HG02759 (cell line): ENCODE measurements around the gene NR2C2AP.
A peak's percentile ranks its signal among the peaks of the same experiment; 100 is the strongest.
"Not testable (repeated sequence)": the region's sequence is repeated elsewhere in the genome, so short reads cannot be mapped to it uniquely, and the experiment has no call there.

Experiments used
- ATAC-seq: cut with Tn5 transposase; IDR thresholded peaks from one replicate; pipeline ENCODE4 v1.9.1; 2021; ENCODE audit warnings: mild to moderate bottlenecking, moderate library complexity; ENCODE audit not compliant: unreplicated experiment

Gene NR2C2AP

GRCh38 chr19:19203012-19203856, at the start of gene NR2C2AP:
Gene NR2C2AP, minus strand, starts transcription at chr19:19203414. Its CDS starts 354 bp downstream, at chr19:19203060.
- ATAC-seq = peak; percentile 85

GRCh38 chr19:19250196-19250801, 47.1 kb upstream of the NR2C2AP start:
- ATAC-seq = no peak

- ATAC-seq = no peak
Measured at GRCh38 chr19:19240476-19240875, 37.3 kb upstream of the NR2C2AP start.

- no peak for ATAC-seq
Measured at GRCh38 chr19:19239675-19240074, 36.5 kb upstream of the NR2C2AP start.

- ATAC-seq = no peak
Measured at GRCh38 chr19:19238126-19238894, 35.1 kb upstream of the NR2C2AP start.

GRCh38 chr19:19236173-19236572, 33.0 kb upstream of the NR2C2AP start:
- ATAC-seq = no peak

- no peak for ATAC-seq
Measured at GRCh38 chr19:19234220-19234816, 31.1 kb upstream of the NR2C2AP start.

GRCh38 chr19:19232261-19232721, 29.1 kb upstream of the NR2C2AP start:
- ATAC-seq = no peak

- no peak for ATAC-seq
Measured at GRCh38 chr19:19230999-19231398, 27.8 kb upstream of the NR2C2AP start.

GRCh38 chr19:19229701-19230100, 26.5 kb upstream of the NR2C2AP start:
- no peak for ATAC-seq

GRCh38 chr19:19227217-19227616, 24.0 kb upstream of the NR2C2AP start:
- ATAC-seq = no peak

- ATAC-seq = no peak
Measured at GRCh38 chr19:19226663-19227062, 23.4 kb upstream of the NR2C2AP start.

- ATAC-seq = no peak
Measured at GRCh38 chr19:19226204-19226603, 23.0 kb upstream of the NR2C2AP start.

- peak; percentile 73 for ATAC-seq
Measured at GRCh38 chr19:19224852-19225494, 21.8 kb upstream of the NR2C2AP start.

GRCh38 chr19:19224150-19224851, 21.1 kb upstream of the NR2C2AP start:
- no peak for ATAC-seq

- ATAC-seq = no peak
Measured at GRCh38 chr19:19223636-19224035, 20.4 kb upstream of the NR2C2AP start.

- no peak for ATAC-seq
Measured at GRCh38 chr19:19223060-19223459, 19.8 kb upstream of the NR2C2AP start.

GRCh38 chr19:19221000-19221399, 17.8 kb upstream of the NR2C2AP start:
- not testable (repeated sequence) for ATAC-seq

GRCh38 chr19:19218911-19219310, 15.7 kb upstream of the NR2C2AP start:
- ATAC-seq = no peak

GRCh38 chr19:19217099-19217498, 13.9 kb upstream of the NR2C2AP start:
- no peak for ATAC-seq
